HG02610 (cell line): ENCODE data around the gene PDX1.

Source experiments
- ATAC-seq: cut with Tn5 transposase; IDR thresholded peaks from one replicate; pipeline ENCODE4 v1.9.1; 2021; ENCODE audit warnings: mild to moderate bottlenecking, moderate library complexity; ENCODE audit not compliant: unreplicated experiment

Gene PDX1

DNA sequence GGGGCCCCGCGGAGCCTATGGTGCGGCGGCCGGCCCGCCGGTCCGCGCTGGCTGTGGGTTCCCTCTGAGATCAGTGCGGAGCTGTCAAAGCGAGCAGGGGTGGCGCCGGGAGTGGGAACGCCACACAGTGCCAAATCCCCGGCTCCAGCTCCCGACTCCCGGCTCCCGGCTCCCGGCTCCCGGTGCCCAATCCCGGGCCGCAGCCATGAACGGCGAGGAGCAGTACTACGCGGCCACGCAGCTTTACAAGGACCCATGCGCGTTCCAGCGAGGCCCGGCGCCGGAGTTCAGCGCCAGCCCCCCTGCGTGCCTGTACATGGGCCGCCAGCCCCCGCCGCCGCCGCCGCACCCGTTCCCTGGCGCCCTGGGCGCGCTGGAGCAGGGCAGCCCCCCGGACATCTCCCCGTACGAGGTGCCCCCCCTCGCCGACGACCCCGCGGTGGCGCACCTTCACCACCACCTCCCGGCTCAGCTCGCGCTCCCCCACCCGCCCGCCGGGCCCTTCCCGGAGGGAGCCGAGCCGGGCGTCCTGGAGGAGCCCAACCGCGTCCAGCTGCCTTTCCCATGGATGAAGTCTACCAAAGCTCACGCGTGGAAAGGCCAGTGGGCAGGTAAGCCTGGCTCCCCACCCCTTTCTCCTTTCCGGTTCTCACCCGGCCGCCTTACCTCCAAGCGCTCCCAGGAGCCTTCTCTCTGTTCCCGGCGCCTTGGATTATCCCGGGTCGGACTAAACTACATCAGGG, at the start of gene PDX1:
TSS of gene PDX1 (plus strand) at position 67 of the 743 bp plus-strand sequence. CDS start at position 206, 139 bp downstream.
- no peak for ATAC-seq

DNA sequence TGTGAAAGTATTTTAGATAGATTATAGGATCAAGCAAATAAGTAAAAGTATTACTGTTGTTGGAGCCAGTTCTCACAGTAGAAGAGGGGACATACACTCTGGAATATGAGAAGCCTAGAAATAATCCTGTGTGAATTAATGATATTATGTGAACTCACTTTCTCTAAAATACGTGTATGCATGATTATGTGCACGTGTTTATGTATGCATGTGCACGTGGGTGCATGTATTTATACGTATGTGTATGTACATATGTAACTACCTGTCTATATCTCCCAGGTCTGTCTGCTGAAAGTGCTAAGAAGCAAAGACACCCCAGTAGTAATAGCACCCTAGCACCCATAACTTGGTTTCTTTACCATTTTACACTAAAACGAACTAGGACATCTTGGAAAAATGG, 41.5 kb upstream of the PDX1 start:
- no peak for ATAC-seq

DNA sequence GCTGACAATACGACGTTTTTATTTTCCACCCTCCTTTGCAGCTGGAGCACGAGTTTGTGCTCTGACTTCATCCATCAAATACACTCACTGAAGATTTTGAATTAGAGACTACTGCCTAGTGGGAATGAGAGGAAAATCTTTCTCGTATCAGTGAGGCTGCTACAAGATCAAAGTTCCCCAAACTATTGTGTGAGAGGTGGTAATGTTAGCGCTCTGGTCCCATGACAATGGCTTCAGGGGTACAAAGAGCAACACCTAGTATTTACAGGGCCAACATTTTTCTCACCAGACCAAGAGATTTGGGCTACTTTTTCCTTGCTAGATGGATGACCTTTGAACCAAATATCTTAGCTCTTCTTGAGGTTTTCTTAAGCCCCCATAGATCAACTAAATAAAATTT, 30.3 kb upstream of the PDX1 start:
- no peak for ATAC-seq

DNA sequence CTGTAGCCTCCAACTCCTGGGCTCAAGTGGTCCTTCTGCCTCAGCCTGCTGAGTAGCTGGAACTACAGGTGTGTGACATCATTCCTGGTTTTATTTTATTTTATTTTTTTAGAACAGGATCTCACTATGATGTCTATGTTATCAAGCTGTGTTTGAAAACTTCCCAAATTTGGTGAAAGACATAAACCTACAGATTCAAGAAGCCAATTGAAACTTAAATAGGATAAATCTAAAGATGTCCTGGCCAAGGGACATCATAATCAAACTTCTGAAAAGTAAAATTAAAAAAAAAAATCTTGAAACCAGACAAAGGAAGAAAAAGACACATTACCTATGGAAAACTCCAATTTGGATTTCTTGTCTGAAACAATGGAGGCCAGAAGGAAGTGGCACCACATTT, 23.1 kb upstream of the PDX1 start:
- ATAC-seq, result no peak

DNA sequence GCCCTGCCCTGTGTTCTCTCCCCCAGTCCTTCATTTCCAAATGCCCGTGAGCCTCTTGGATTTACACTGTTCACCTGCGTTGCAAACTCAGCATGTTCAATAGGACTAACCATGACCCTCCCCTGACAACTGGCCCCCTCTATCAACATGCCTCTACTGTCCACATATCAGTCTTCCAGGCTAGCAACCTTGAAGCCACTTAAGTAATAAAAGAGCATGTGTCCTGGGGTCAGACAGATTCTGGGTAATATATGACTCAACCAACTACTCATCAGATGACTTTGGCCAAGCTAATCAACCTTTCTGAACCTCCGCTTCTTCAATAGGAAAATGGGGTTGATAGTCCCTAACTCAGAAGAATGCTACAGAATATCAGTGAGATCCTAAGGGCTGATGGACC, 15.1 kb upstream of the PDX1 start:
- no peak for ATAC-seq

DNA sequence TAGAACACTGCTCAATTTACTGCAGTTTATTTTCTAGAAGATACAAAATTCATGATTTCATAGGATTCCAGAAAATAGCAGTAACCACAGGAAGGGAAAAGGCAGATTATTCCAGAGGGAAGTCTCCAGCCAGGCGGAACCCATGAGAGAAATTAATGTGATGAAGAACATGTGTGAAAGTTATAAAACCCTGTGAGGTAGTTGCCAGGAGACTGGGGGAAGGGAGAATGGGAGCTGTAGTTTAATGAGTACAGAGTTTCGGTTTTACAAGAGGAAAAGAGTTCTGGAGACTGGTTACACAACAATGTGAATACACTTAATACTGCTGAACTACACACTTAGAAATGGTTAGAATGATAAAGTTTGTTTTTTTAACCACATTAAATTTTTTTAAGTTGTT, 14.2 kb upstream of the PDX1 start:
- ATAC-seq, result no peak

DNA sequence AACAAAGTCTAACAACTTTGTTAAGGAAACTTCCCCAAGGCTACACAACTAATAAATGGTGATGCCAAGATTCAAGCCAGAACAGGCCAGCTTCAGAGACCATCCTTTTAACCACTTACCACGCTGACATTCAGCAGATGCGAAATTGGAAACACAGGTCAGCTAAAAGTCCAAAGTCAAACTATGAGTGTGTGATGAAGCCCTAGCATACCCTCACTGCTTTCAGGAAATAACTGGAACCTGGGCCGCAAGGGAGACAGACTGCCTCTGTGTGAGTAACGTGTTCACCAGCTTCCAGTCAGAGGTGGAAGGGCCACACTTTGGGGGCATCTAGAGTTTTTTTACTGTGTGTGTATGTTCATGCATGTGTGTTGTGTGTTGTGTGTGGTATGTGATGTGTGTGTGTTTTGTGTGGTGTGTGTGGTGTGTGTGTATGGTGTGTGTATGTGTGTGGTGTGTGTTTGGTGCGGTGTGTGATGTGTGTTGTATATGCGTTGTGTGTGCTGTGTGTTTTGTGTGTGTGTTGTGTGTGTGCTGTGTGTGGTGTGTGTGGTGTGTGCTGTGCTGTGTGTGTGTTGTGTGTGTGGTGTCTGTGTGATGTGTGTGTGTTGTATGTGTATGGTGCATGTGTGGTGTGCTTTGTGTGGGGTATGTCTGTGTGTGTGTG, 12.5 kb upstream of the PDX1 start:
- no peak for ATAC-seq

DNA sequence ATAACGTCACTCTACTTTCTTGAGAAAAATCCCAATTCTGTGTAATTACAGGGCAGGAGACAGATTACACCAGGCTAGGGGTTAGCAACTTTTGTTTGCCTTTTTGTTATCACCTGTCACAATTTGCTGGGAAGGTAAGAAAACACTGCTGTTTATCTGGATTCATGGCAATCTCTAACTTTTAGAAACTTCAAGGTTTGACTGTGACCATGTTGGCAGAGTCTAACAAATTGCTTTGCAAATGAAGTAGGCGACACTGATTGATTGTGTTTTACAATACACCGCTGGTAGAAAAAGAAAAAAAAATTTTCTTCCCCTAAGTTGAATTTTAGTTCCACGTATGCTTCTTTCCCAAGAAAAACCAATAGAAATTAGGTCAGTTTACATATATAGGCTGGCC, 10.4 kb upstream of the PDX1 start:
- no peak for ATAC-seq

DNA sequence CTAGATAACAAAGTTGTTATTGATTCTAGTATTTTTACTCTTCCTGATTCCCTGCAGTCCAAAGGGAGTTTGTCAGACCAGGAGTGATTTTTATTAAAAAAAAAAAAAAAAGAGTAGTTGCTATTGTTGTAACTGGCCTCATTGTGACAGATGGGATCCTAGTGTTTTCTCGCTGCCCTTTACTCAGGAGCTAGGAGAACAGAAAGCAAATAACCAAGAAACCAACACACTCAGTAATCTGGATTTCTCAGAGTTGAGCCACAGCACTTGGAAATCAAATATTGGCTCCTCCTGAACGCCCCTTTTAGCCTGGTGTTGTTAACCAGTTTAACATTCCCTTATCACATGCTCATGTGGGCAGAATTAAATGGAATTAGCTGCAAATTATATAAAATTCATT, 8.3 kb upstream of the PDX1 start:
- no peak for ATAC-seq

DNA sequence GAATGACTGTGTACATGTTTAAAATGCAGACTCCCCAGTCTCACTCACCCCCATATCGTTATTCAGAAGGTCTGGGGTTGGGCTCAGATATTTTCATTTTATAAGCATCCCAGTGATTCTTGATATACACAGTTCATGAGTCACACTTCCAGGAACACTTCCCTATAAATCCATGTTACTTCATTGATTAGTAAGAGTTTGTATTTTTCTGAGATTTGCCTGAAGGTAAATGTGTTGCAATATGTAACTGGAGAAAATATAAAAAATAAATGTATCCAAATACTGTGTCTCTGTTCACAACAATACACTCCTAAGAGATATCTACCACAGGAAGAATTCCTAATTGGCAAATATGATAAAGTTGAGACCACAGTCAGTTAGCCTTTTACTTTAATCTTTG, 6.6 kb upstream of the PDX1 start:
- no peak for ATAC-seq

DNA sequence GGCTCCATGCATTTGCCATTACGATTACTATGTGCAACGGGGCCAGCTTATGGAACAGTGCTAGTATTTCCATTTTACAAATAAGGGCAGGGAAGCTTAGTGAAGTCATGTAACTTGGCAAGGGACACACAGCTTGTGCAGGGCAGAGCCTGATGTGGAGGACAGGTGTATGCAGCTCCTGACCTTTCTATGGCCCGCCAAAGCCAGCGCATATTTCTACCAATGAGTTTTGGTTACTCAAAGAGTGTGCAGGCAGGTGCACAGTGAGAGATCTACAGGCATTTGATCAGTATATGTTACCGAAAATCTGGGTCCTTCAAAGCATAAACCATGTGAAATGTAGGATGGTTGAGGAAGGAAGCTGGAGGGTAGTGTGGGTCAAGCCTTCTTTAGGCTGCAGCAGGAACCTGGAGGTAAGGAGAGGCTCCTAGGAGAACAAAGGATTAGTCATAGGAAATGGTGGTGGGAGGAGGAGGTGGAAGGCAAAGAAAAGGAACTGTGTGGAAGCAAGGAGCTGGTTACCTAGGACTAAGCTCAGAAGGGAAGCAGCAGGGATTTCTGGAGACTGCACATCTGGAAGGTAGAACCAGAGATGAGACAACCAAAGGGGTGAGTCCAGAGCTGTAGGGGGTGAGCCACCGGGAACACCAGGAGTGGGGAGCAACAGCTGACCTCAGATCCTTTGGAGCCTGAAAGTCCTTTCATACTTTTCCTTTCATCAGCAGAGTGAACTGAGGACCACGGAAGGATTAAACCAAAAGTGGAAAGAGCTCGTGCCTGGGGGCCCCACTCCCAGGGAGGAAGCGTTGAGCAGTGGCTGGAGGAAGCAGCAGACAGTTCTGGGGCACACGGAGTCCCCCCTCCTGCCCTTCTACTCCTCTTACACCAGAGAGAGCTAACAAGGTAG, 4.2 kb upstream of the PDX1 start:
- no peak for ATAC-seq

DNA sequence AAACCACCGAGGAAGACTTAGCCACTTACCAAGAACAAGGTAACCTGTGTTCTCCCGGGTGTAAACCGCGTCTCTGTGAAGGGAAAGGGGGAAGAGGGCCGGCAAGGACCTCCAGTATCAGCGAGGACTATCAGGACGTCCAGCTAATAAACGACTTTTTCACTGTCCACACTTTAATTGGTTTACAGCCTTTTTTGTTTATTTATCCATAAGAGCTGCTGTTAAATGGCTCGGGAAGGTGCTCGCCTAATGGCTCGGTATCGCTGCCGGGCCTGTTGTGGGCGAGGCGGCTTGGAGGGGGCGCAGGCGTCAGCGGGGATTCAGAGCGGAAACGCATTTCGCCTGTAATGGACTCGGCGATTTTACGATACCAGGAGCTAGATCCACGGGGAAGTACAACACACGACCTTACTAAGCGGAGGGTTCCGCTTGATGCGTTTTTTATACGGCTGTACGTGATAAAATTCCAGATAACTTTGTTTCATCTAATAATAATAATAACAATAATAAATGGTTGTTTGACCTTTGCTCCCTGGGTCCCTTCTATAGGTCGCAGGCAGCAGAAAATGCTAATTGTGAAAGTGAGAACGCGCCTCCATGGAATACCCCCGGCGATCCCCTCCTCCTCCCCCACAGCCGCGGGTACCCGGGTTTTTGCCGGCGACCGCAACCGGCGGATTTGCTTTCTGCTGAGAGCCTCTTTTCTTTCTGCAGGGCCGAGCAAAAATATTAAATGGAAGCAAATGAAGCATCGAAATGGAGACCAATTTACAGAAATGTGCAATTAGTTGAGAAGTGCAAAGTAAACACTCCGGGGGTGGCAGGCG, 2.5 kb upstream of the PDX1 start:
- ATAC-seq, result no peak

DNA sequence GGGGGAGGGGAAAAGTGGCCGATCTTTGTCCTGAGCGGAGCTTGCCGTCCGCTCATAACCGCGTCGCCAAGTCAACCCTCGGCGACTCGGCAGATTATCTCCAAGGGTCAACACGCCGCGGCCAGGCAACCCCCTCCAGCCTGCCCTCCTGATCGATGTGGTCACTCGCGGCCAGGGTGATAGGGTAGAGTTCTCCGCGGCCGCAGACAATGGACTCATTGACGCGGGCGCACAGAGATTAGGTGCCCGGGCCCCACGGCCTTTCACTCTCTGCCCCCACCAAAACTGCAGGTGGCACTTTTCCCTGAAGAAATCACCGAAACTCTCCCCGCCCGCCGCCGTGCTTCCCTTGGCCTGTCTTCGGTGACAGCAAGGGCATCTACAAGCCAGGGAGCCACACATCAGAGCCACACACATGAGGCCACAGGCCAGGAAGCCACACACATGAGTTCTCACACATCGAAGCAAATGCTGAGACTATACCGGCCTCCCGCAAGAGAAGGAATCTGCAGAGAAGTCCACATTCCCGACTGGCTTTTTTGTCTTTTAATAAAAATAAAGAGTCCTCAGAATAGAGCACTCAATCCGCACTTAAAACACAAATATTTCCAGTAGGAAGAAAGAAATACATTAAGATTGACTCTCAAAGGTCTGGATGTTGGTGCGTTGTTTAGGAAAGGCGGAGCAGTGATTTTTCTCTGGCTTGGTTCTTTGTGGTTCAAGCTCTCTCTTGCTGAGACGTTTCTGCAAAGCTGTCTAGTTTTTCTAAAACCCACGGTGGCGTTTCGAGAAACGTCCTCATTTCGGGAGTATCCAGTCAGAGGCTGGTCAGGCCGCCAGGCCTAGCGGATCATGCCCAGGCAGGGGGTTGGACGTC, 1.5 kb upstream of the PDX1 start:
- no peak for ATAC-seq

DNA sequence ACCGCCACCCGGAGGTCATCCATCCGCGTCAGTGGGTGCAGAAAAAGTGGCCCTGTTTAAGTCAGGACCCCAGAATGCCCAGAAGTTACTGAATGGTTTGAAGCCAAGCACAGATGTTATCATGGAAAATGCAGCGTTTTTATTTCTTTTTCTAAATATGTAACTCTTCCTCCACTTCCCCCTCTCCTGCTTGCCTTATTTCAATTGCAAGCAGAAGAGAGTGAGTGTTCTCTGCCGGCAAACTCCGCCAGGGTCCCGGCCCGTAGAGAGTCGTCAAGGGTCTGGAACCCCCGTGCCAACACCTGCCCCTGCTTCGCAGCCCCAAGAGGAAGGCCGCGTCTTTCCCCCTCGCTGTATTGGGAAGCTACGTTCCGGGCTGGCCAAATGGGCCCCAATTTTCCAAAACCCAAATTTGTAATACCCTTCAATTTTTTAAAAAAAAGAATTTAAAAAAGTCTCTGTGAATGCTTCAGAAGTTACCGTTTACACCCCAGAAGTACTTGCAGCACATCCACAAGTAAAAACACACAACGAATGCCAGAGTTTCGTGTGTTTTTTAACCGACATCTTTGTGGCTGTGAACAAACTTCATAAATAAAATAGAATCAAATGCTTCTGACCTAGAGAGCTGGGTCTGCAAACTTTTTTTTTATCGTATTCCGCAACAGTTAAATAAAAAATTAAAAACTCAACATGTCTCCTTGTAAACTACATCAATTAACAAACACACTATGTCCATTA, 712 bp upstream of the PDX1 start:
- no peak for ATAC-seq

DNA sequence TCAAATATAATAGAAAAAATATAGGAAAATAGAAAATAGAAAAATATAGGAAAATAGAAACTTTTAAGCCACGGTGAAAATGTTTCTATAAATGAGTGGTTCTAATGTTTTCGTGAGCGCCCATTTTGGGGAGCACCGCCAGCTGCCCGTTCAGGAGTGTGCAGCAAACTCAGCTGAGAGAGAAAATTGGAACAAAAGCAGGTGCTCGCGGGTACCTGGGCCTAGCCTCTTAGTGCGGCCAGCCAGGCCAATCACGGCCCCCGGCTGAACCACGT, 204 bp upstream of the PDX1 start:
- no peak for ATAC-seq

DNA sequence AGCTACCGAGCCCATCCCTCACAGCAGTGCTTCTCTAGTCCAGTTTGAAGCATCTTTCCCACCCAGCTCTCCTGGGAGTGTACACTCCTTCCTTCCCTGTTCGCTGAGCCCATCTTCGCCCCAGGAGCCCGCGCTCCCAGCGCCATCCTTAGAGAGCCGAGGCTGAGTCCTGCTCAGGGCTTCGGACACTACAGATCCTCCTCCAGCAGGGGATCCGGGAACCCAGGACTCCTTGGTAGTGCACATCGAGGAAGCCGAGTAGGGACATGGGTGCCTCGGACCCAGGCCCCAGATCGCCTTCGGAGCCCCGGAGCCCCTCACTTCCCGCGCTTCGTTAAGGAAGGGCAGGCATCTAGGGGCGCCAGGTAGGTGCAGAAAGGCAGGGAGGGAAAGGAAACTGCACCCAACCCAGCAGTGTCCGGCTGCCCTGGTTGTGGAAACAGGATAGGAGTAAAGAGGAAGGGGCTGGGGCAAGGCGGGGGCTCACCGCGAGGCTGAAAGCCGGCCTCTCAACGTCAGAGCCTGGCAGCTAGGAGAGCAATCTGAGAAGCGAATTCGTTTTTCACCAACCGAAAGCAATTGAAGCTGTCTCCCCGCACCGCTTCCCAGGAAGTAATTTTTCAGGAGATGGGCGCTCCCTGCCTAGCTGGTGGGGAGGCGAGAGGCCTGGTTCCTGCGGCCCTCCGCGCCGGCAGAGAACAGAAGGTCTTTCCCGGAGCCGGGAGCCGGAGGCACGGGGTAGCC, 1.0 kb downstream of the PDX1 start:
- no peak for ATAC-seq

DNA sequence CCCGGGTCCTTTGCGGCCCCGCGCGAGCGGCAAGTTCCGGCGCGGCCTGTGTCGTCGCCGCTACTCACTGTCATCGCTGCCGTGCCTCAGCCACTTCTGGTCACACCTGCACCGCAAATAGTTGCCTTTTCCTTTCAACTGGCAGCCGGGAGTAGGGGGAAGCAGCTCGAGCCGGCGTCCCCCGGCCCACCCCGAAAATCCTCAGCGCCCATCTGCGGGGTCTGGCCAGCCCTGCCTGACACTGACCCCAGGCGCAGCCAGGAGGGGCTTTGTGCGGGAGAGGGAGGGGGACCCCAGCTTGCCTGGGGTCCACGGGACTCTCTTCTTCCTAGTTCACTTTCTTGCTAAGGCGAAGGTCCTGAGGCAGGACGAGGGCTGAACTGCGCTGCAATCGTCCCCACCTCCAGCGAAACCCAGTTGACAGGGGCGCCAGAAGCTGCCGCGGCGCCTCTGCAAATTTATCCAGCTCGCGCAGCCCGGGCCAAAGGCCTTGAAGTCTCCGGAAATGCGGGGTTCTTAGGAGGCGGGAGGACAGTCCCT, 1.7 kb downstream of the PDX1 start:
- no peak for ATAC-seq
